ENCODE results near the gene TELO2.

The TELO2 gene

GRCh38 chr16:1514507-1514906 is 21.3 kb downstream of the TELO2 start:
- no peaks in the 10 kb centered on the region for H3K9me3 ChIP-seq (ENCODE audit: control insufficient read depth, insufficient read depth, low read depth, low read length)
- TF ChIP-seq ZNF280D (tag by site-specific recombination; IDR thresholded peaks at IDR 0.05) (0 out of 2 replicates have a peak, but pooled peaks have one; percentile 54), ZBTB6 (tag by site-specific recombination; IDR thresholded peaks at IDR 0.05) (no peak), SETDB1 (IDR thresholded peaks at IDR 0.05; ENCODE audit: insufficient read length, low read length) (peak; percentile 86), ZNF549 (tag by site-specific recombination; IDR thresholded peaks at IDR 0.05) (0 out of 2 replicates have a peak, but pooled peaks have one; percentile 29), ZNF26 (tag by site-specific recombination; IDR thresholded peaks at IDR 0.05) (peak; percentile 94)
- POLR2A ChIA-PET: no interaction called here
- no peak overlapping the region for H3K4me3 ChIP-seq (ENCODE audit: low read depth, low read length)
- H3K4me1 ChIP-seq (ENCODE audit: control insufficient read depth, insufficient read depth, low read length): no peaks in the 10 kb centered on the region
- no peak overlapping the region for H3K27ac ChIP-seq (ENCODE audit: extremely low read depth, low read depth, low read length)
- peaks cover 0 to 29% of the 10 kb centered on the region in 2 experiments; a peak in 2 of 3 replicates for H3K36me3 ChIP-seq (ENCODE audit: control insufficient read depth in 2 of 2, insufficient read depth in 1 of 2, low read length in 2 of 2)
- CTCF ChIA-PET: interaction anchor here (0.9 kb wide), 2 partner anchors 191 to 209 kb away, joined by 3 to 5 read pairs; no protein-coding TSS in a partner anchor

GRCh38 chr16:1518626-1519135 is 25.5 kb downstream of the TELO2 start:
- Histone ChIP-seq H3K4me3 (ENCODE audit: low read depth, low read length) (no peak overlapping the region), H3K36me3 (ENCODE audit: control insufficient read depth in 2 of 2, insufficient read depth in 1 of 2, low read length in 2 of 2) (peaks cover 0 to 24% of the 10 kb centered on the region in 2 experiments; a peak in 2 of 3 replicates), H3K4me1 (ENCODE audit: control insufficient read depth, insufficient read depth, low read length) (no peaks in the 10 kb centered on the region), H3K9me3 (ENCODE audit: control insufficient read depth, insufficient read depth, low read depth, low read length) (no peaks in the 10 kb centered on the region), H3K27ac (ENCODE audit: extremely low read depth, low read depth, low read length) (no peak overlapping the region)
- POLR2A ChIA-PET: no interaction called here
- CTCF ChIA-PET: no interaction called here
- no peak for TF ChIP-seq ZNF670 (tag by site-specific recombination; IDR thresholded peaks at IDR 0.05; ENCODE audit: low read depth)
- no peak for TF ChIP-seq YY2 (tag by site-specific recombination; IDR thresholded peaks at IDR 0.05)
- TF ChIP-seq ZNF549 (tag by site-specific recombination; IDR thresholded peaks at IDR 0.05): no peak
- no peak for TF ChIP-seq ZNF354C (tag by site-specific recombination; IDR thresholded peaks at IDR 0.05; ENCODE audit: borderline replicate concordance, low read depth)
- TF ChIP-seq ZNF280C (tag by site-specific recombination; IDR thresholded peaks at IDR 0.05): no peak

- H3K9me3 ChIP-seq (ENCODE audit: control insufficient read depth, insufficient read depth, low read depth, low read length): no peaks in the 10 kb centered on the region
- ChIA-PET CTCF (interaction anchor here (0.5 to 0.7 kb wide), 2 partner anchors 40 to 326 kb away, joined by 3 to 5 read pairs; no protein-coding TSS in a partner anchor), POLR2A (no interaction called here)
- H3K36me3 ChIP-seq (ENCODE audit: control insufficient read depth in 2 of 2, insufficient read depth in 1 of 2, low read length in 2 of 2): peaks cover 0 to 27% of the 10 kb centered on the region in 2 experiments; a peak in 2 of 3 replicates
- H3K27ac ChIP-seq (ENCODE audit: extremely low read depth, low read depth, low read length): no peak overlapping the region
- no peak overlapping the region for H3K4me3 ChIP-seq (ENCODE audit: low read depth, low read length)
- H3K4me1 ChIP-seq (ENCODE audit: control insufficient read depth, insufficient read depth, low read length): no peaks in the 10 kb centered on the region
- no peak for TF ChIP-seq PRDM1 (tag by site-specific recombination; IDR thresholded peaks at IDR 0.05)
- no peak for TF ChIP-seq GLIS1 (tag by site-specific recombination; IDR thresholded peaks at IDR 0.05)
- TF ChIP-seq ZNF645 (tag by site-specific recombination; IDR thresholded peaks at IDR 0.05): no peak
- TF ChIP-seq SP2 (tag by site-specific recombination; IDR thresholded peaks at IDR 0.05): no peak
- no peak for TF ChIP-seq ZNF19 (tag by site-specific recombination; IDR thresholded peaks at IDR 0.05; ENCODE audit: low read depth)
- TF ChIP-seq ZNF133 (tag by site-specific recombination; IDR thresholded peaks at IDR 0.05): no peak
- no peak for TF ChIP-seq ZBTB1 (tag by site-specific recombination; IDR thresholded peaks at IDR 0.05)
- TF ChIP-seq ZNF426 (tag by site-specific recombination; IDR thresholded peaks at IDR 0.05): no peak
These were observed 26.7 kb downstream of the TELO2 start for GRCh38 chr16:1519831-1520230.
